GM12872 (cell line): Measurements from ENCODE around the gene MACO1.
A peak's percentile ranks its signal among the peaks of the same experiment; 100 is the strongest.

Experiments
- TF ChIP-seq, protein P1 (sequence below): IDR thresholded peaks from 3 replicates; pipeline ENCODE4 v1.5.1; 2011; ENCODE audit warnings: low read depth, mild to moderate bottlenecking, low read length, moderate library complexity; ENCODE audit not compliant: insufficient read depth

Gene MACO1

DNA sequence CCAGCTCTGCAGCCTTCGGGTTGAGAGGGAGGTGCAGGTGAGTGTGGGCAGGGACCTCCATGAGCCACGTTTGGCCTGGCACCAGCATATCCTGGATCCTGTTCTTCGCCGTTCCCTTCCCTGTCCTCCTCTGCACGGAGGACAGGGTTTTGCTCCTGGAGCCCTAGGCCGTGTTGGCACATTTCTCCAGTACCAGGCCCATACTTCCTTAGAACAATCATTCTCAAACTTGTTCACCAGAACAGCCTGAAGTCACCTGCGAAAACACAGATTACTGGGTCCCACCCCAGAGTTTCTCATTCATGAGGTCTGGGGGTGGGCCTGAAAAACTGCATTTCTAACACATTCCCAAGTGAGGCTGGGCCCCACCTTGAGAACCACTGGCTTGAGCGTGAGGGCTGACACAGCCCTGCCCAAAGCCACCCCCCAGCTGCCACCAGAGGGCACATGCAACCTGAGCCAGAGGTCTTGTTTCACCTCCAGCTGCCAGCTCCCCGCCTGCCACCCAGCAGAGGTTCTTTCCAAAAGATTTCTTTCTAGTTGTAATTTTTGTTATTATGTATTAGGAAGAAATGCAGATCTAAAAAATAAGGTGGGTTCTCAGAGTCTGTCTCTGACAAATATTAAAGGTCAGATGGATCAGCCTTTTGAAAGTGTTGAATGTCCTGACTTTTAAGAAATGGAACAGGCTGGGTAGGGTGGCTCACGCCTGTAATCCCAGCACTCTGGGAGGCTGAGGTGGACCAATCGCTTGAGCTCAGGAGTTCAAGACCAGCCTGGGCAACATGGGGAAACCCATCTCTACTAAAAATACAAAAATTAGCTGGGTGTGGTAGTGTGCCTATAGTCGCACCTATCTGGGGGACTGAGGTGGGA, 73.1 kb downstream of the MACO1 start:
- TF ChIP-seq, protein P1, sequence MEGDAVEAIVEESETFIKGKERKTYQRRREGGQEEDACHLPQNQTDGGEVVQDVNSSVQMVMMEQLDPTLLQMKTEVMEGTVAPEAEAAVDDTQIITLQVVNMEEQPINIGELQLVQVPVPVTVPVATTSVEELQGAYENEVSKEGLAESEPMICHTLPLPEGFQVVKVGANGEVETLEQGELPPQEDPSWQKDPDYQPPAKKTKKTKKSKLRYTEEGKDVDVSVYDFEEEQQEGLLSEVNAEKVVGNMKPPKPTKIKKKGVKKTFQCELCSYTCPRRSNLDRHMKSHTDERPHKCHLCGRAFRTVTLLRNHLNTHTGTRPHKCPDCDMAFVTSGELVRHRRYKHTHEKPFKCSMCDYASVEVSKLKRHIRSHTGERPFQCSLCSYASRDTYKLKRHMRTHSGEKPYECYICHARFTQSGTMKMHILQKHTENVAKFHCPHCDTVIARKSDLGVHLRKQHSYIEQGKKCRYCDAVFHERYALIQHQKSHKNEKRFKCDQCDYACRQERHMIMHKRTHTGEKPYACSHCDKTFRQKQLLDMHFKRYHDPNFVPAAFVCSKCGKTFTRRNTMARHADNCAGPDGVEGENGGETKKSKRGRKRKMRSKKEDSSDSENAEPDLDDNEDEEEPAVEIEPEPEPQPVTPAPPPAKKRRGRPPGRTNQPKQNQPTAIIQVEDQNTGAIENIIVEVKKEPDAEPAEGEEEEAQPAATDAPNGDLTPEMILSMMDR: peak; percentile 74

DNA sequence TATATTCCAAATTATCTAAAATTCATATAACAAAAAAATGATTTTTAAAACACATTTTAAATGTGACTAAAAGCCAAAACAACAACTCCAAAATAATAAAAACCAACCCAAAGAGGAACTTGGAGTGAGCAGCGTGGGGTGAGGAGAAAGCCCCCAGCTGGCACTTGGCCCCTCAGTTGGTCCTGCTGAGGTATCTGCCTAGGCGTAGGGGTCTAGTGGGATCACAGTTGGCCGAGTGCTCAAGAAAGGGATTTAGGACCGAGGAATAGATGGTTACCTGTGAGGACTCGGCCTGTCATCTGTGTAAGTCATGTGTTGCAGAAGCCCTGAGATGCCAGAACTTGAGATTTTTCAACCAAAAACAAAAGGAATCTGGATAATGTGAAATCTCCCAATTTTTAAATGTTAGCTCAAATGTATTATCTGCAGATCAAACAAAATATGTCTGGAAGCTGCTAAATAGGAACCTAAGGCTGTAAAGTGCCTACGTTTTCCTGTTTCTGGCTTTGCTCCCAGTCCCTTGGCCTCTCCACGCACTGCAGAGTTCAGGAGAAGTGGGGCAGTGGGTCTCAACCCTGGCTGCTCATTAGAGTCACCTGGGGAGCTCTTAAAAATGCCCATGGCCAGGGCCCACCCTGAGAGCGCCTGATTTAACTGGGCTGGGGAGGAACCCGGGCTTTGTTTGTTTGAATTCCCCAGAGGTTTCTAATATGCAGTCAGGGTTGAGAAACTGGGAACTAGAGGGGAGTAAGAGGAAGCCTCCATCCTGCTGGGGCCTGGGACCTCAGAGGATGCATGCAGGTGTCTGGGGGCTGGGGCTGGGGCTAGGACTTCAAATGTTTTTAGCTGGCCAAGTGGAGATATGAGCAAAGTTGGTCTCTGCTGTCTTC, 74.3 kb downstream of the MACO1 start:
- TF ChIP-seq, protein P1: no peak

DNA sequence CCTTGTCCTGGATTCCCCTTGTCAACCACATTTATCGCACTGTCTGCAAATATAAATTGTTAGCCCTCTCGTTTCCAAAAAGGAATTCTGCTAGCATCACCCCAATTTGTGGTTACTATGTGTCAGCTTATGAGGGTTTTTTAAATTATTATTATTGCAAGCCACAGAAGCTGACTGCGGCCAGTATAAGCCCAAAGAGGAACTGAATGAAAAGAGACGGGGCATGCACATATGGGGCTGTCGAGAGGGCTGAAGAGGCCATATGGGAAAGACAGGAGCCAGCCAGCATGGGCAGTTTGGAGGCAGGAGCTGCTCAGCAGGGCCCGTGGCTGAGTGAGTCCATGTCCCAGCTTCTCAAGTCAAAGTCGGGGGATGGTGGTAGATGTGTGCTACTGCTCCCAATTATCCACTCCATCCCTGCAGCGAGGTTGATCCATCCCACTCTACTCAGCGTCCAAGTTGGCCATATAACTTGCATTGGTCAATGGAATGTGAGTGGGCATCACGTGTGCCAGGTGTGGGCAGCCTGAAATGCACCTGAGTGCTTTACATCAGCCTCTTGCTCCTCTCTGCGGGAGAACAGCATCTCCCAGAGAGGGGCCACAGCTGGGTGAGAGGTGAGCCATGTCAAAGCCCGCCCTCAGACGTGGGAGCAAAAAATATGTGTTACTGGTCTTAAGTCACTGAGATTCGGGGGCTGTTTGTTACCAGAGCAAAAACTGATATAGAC, 75.1 kb downstream of the MACO1 start:
- TF ChIP-seq, protein P1: no peak

DNA sequence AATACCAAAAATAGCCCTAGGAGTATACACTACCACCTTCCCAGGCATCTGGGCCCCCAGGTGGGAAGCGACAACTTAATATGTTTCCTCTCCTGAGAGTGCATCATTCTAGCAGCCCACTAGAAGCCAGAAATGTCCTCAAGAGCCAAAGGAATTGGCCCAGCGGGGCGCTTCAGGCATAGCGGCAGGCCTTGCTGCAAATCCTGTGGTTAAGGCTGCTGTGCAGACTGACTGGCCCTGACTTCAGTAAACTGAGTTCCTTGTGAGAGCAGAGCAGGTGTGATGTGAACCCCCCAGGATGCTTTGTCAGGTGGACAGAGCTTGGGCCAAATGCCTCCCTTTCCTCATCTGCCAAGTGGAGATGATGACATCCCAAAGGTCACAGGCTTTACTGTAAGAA, 83.0 kb downstream of the MACO1 start:
- TF ChIP-seq, protein P1: no peak

DNA sequence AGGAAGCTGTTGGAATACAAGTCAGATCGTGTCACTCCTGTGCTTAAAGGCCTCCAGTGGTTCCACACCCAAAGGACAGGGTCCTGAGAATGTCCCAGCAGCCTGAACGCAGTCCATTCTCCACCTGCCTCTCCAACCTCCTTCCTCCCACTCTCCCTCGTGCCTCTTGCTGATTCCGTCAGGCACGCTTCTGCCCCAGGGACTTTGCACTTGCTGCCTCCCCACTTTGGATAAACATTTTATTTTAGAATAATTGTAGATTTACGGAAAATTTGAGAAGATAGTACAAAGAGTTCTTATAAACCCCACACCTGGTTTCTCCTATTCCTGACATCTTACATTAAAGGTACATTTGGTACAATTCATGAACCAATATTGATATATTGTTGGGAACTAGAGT, 84.3 kb downstream of the MACO1 start:
- TF ChIP-seq, protein P1: no peak

DNA sequence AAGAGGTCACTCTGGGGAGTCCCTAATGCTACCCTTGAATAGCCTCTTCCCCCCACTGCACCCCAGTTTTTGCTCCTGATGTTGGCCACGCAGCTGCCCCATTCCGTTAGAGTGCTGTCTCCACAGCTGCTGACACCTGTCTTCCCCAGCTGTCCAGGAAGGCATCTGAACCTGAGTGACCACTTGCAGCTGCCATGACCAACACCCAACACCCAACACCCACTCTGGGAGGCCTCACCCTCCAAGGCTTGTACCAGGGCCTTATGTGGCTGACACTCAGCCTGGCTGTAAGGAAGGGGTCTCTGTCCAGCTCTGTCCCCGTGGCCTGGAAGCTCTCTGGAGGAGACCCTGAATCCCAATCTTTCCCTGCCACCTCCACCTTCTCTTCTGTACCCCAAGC, 86.0 kb downstream of the MACO1 start:
- TF ChIP-seq, protein P1: no peak
